AG09309 (cell line): ENCODE measurements around the gene MAP7D2.
A peak's percentile ranks its signal among the peaks of the same experiment; 100 is the strongest.

ENCODE experiments used
- DNase-seq: peaks from one replicate; pipeline ENCODE4 v3.0.0-alpha.2; 2010; ENCODE audit warnings: low read depth
- H3K4me3 ChIP-seq: 2 replicates; pipeline ENCODE4 v1.5.1; 2011; ENCODE audit warnings: mild to moderate bottlenecking, low read depth, low read length, moderate library complexity; ENCODE audit not compliant: control insufficient read depth
- CTCF ChIP-seq: IDR thresholded peaks from 2 replicates; pipeline ENCODE4 v1.5.1; 2011; ENCODE audit warnings: mild to moderate bottlenecking, low read depth, low read length, inconsistent platforms; ENCODE audit not compliant: insufficient read depth, control insufficient read depth; ENCODE audit errors: missing control alignments

MAP7D2 gene

GRCh38 chrX:20143561-20143960 is 26.9 kb upstream of the MAP7D2 start:
- no peak for TF ChIP-seq CTCF
- no peak overlapping the region for H3K4me3 ChIP-seq
- no peak for DNase-seq

GRCh38 chrX:20143111-20143510 is 26.4 kb upstream of the MAP7D2 start:
- TF ChIP-seq CTCF, result no peak
- DNase-seq, result no peak
- H3K4me3 ChIP-seq, result no peak overlapping the region

- TF ChIP-seq CTCF, result no peak
Observed at GRCh38 chrX:20141281-20142220, 24.8 kb upstream of the MAP7D2 start, which contains the start of gene EIF1AX. TSS of gene EIF1AX (minus strand) at chrX:20141838. CDS start at chrX:20141640, 198 bp downstream.

GRCh38 chrX:20140420-20140819 is 23.7 kb upstream of the MAP7D2 start:
- peak overlapping the region; percentile 98 for H3K4me3 ChIP-seq
- DNase-seq, result no peak
- TF ChIP-seq CTCF, result no peak

More at GRCh38 chrX:20141281-20142220, 24.8 kb upstream of the MAP7D2 start, which contains the start of gene EIF1AX:
- H3K4me3 ChIP-seq, result peak within 1 kb of the TSS; percentile 98
- DNase-seq, result peak; percentile 96

- peak overlapping the region; percentile 98; the same call in 1 of the 2 replicates for H3K4me3 ChIP-seq
- DNase-seq, result peak; percentile 27
Observed at GRCh38 chrX:20139966-20140365, 23.3 kb upstream of the MAP7D2 start.

GRCh38 chrX:20135944-20136343 is 19.2 kb upstream of the MAP7D2 start:
- no peak overlapping the region for H3K4me3 ChIP-seq
- TF ChIP-seq CTCF, result no peak
- DNase-seq, result no peak

More at GRCh38 chrX:20139966-20140365, 23.3 kb upstream of the MAP7D2 start:
- TF ChIP-seq CTCF, result no peak
